ENCODE measurements around the gene LTBP4. TPM values are rescaled to one million over a fixed set of nuclear protein-coding genes. Genes with fewer than 3 reads are reported as not detected.

The LTBP4 gene
- total RNA-seq, 2 donors from 2014 or later = 160 to 500 TPM

DNA sequence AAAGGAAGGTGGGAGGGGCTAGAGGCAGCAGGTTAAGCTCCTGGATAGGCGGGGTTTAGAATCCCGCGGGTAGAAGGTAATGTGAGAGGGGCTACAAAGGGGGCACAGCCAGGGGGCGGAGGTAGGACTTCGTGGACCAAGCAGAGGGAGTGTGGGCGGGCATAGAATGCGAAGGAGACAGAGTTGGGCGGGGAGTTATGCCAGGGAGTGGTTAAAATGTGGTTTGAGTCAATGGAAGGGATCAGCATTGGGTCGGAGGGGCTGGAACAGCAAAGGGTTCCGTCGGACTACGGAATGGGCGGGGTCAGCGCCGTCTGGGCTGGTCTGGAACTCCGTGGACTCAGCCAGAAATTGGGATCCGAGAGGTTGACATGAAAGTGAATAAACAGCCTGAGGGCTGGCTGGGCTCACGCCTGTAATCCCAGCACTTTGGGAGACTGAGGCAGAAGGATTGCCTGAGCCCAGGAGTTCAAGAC, 3.0 kb downstream of the LTBP4 start:
- peak overlapping the region; percentile 20 to 30 for H3K4me3 ChIP-seq
- no peaks in the 10 kb centered on the region for H3K9me3 ChIP-seq
- 6% methylated on average over 18 of the region's 18 CpGs for WGBS
- H3K27ac ChIP-seq = peak overlapping the region; percentile 81 to 87
- TF ChIP-seq, protein P1, sequence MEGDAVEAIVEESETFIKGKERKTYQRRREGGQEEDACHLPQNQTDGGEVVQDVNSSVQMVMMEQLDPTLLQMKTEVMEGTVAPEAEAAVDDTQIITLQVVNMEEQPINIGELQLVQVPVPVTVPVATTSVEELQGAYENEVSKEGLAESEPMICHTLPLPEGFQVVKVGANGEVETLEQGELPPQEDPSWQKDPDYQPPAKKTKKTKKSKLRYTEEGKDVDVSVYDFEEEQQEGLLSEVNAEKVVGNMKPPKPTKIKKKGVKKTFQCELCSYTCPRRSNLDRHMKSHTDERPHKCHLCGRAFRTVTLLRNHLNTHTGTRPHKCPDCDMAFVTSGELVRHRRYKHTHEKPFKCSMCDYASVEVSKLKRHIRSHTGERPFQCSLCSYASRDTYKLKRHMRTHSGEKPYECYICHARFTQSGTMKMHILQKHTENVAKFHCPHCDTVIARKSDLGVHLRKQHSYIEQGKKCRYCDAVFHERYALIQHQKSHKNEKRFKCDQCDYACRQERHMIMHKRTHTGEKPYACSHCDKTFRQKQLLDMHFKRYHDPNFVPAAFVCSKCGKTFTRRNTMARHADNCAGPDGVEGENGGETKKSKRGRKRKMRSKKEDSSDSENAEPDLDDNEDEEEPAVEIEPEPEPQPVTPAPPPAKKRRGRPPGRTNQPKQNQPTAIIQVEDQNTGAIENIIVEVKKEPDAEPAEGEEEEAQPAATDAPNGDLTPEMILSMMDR (IDR thresholded peaks at IDR 0.05) = no peak
- TF ChIP-seq POLR2A (IDR thresholded peaks at IDR 0.05) (no peak), POLR2AphosphoS5 (IDR thresholded peaks at IDR 0.05) (no peak)
- no peak for DNase-seq (ENCODE audit: low spot score)
- no peaks in the 10 kb centered on the region for H3K27me3 ChIP-seq (replicated peaks; ENCODE audit: insufficient read depth)
- H3K36me3 ChIP-seq = no peaks in the 10 kb centered on the region
- H3K4me1 ChIP-seq (replicated peaks) = peaks cover 23% of the 10 kb centered on the region
- intact Hi-C loops (cut with DNase I) = loop anchor here (2.0 to 10.0 kb wide), 2 partner anchors 31 to 139 kb away; partner anchors contain the start of genes BLVRB and SPTBN4

DNA sequence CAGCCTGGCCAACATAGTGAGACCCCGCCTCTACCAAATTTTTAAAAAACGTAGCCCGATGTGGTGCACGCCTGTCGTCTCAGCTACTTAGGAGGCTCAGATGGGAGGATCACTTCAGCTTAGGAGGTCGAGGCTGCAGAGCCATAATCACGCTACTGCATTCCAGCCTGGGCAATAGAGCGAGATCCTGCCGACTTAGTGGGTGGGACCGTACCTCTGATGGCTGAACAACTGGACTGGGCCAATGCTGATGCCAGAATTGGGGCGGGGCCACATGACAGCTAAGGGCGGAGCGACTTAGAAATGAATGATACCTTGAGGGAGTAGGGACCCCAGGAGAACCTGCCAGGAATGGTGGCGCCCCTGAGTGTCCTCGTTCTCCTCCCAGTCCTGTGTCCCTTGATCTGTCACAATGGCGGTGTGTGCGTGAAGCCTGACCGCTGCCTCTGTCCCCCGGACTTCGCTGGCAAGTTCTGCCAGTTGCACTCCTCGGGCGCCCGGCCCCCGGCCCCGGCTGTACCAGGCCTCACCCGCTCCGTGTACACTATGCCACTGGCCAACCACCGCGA, 3.6 kb downstream of the LTBP4 start:
- Histone ChIP-seq H3K36me3 (no peaks in the 10 kb centered on the region), H3K4me3 (peak overlapping the region; percentile 31 to 36), H3K27me3 (replicated peaks; ENCODE audit: insufficient read depth) (no peaks in the 10 kb centered on the region), H3K4me1 (replicated peaks) (peaks cover 23% of the 10 kb centered on the region), H3K27ac (peak overlapping the region; percentile 81 to 87), H3K9me3 (no peaks in the 10 kb centered on the region)
- no peak for DNase-seq (ENCODE audit: low spot score)
- WGBS = 34% methylated on average over 22 of the region's 29 CpGs
- TF ChIP-seq POLR2A (IDR thresholded peaks at IDR 0.05) (no peak), POLR2AphosphoS5 (IDR thresholded peaks at IDR 0.05) (no peak)
- TF ChIP-seq, protein P1 (IDR thresholded peaks at IDR 0.05) = no peak
- intact Hi-C loops (cut with DNase I) = loop anchor here (2.0 to 10.0 kb wide), 2 partner anchors 30 to 140 kb away; partner anchors contain the start of genes BLVRB and SPTBN4

DNA sequence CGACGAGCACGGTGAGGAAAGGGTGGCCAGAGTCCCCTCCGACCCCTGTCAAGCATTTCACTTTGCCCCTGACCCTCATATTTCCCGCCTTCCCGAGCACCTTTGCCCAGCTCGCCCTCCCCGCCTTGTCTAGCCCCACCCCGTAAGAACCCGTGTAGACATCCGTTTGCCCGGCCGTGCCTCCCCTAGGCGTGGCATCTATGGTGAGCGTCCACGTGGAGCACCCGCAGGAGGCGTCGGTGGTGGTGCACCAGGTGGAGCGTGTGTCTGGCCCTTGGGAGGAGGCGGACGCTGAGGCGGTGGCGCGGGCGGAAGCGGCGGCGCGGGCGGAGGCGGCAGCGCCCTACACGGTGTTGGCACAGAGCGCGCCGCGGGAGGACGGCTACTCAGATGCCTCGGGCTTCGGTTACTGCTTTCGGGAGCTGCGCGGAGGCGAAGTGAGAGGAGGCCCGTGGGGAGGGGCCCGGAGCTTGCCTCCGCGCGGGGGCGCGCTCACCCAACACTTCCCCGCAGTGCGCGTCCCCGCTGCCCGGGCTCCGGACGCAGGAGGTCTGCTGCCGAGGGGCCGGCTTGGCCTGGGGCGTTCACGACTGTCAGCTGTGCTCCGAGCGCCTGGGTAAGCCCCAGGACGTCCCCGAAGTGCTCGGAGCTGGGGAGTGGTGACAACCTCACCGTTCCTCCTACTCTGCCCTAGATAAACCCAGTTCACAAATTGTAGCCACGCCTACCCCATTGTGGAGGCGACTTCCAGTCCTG, 4.2 kb downstream of the LTBP4 start:
- TF ChIP-seq, protein P1 (IDR thresholded peaks at IDR 0.05) = peak in 3 of 4 experiments; percentile 37 to 50 (median 45)
- TF ChIP-seq POLR2A (IDR thresholded peaks at IDR 0.05) (peak; percentile 70), POLR2AphosphoS5 (IDR thresholded peaks at IDR 0.05) (peak; percentile 46)
- intact Hi-C loops (cut with DNase I) = loop anchor here (2.0 to 10.0 kb wide), 2 partner anchors 29 to 141 kb away; partner anchors contain the start of genes BLVRB and SPTBN4
- peak overlapping the region; percentile 31 to 36 for H3K4me3 ChIP-seq
- H3K27me3 ChIP-seq (replicated peaks; ENCODE audit: insufficient read depth) = no peaks in the 10 kb centered on the region
- no peaks in the 10 kb centered on the region for H3K36me3 ChIP-seq
- peaks cover 18% of the 10 kb centered on the region for H3K4me1 ChIP-seq (replicated peaks)
- peak overlapping the region; percentile 81 to 87 for H3K27ac ChIP-seq
- peak; percentile 77 for DNase-seq (ENCODE audit: low spot score)
- 3% methylated on average over 67 of the region's 71 CpGs for WGBS
- no peaks in the 10 kb centered on the region for H3K9me3 ChIP-seq

DNA sequence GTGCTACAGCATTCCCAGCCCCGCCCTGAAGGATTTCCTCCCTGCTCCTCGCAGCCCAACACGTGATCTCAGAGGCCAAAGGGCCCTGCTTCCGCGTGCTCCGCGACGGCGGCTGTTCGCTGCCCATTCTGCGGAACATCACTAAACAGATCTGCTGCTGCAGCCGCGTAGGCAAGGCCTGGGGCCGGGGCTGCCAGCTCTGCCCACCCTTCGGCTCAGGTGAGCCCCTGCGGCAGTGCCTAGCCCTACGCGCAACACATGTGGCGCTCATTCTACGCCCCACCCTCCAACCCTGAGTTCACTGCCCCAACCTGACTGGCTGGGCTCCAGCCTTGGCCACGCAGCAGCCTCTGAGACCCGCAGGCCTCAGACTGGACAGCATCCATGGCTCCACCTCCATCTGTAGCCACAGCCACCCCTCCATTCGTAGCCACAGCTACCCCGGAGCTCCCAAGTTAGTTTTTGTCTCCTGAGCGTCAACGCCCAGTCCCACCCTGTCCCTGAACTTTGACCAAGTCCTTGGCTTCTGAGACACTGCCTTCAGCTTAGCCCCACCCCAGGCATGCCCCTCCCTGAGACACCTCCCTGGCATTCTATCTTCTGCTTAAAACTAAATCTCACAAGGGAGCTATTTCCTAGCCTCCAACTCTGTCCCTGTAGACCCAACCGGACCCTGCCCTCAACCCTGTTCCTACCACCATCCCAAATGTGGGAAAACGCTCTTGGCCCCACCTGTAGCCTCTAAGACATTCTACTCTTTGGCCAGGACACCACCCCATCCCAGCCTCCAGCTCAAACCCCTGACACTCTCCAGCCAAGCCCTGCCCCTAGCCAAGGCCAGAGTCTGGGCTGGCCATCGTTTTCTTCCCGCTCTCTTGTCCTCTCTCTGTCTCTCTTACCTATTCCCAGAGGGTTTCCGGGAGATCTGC, 6.4 kb downstream of the LTBP4 start:
- no peaks in the 10 kb centered on the region for H3K27me3 ChIP-seq (replicated peaks; ENCODE audit: insufficient read depth)
- H3K27ac ChIP-seq = no peak overlapping the region
- TF ChIP-seq, protein P1 (IDR thresholded peaks at IDR 0.05) = no peak
- TF ChIP-seq POLR2A (IDR thresholded peaks at IDR 0.05) = no peak
- TF ChIP-seq POLR2AphosphoS5 (IDR thresholded peaks at IDR 0.05) = no peak
- no peaks in the 10 kb centered on the region for H3K36me3 ChIP-seq
- intact Hi-C loops (cut with DNase I) = loop anchor here (10.0 kb wide), 1 partner anchor 143 kb away; the partner anchor contains the start of genes BLVRB and SPTBN4
- no peaks in the 10 kb centered on the region for H3K9me3 ChIP-seq
- no peak for DNase-seq (ENCODE audit: low spot score)
- peaks cover 13% of the 10 kb centered on the region for H3K4me1 ChIP-seq (replicated peaks)
- WGBS = 72% methylated on average over 31 of the region's 31 CpGs
- H3K4me3 ChIP-seq = no peak overlapping the region
